Cortex of kidney (tissue), 1 donor: ENCODE results near the gene RB1.
"Not testable (repeated sequence)": the region's sequence is repeated elsewhere in the genome, so short reads cannot be mapped to it uniquely, and the experiment has no call there.

Experiments
- DNase-seq: peaks from one replicate; lab custom pipeline; 2025; lab: John Stamatoyannopoulos, UW

Gene RB1

DNA sequence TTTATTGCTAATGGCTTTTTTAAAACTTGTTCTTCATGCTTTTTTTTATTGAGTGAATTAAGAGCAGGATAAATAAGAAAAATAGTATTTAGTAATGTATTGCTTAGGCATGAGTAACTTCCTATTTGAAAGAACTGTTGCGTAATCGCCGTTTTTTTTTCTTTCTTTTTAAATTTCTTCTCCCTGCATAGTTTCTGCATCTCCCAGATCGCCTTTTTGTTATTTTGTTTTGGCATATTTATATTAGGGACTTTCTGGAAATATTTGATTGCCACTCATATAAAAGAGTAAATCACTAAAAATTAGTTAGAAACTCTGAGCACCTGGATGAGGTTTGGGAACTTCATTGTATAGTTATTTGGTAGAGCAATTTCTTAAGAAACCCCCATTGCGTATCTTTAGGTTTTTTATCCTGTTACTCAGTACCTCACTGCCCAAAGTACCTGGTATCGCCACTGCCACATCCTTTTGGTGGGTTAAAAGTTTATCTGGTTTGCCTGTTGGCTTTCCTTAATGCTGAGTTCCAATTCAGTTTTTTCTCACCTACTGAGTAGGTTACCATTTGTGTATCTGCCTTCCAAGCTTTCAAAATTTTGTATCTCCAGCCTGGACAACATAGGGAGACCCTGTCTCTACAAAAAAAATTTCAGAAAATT lies 145.5 kb downstream of the RB1 start:
- no peak for DNase-seq

DNA sequence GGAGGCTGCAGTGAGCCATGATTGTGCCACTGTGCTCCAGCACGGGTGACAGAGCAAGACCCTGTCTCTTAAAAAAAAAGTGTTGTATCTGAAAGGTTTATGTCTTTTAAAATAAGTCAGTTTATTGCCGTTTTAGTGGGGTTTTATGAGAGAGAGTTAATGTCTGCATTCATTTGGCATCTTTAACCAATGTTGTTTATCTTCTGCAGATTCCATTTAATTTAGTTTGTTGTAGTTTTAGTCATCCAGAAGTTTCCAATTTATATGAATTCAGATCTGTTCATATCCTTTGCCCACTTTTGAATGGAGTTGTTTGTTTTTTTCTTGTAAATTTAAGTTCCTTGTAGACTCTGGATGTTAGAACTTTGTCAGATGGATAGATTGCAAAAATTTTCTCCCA lies 146.1 kb downstream of the RB1 start:
- DNase-seq, result no peak

DNA sequence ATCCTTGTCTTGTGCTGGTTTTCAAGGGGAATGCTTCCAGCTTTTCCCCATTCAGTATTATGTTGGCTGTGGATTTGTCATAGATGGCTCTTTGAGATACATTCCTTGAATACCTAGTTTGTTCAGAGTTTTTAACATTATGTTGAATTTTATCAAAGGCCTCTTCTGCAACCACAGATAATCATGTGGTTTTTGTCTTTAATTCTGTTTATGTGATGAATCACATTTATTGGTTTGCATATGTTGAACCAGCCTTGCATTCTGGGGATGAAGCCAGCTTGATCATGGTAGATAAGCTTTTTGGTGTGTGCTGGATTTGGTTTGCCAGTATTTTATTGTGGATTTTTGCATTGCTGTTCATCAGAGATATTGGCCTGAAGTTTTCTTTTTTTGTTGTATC lies 147.6 kb downstream of the RB1 start:
- DNase-seq, result not testable (repeated sequence)

DNA sequence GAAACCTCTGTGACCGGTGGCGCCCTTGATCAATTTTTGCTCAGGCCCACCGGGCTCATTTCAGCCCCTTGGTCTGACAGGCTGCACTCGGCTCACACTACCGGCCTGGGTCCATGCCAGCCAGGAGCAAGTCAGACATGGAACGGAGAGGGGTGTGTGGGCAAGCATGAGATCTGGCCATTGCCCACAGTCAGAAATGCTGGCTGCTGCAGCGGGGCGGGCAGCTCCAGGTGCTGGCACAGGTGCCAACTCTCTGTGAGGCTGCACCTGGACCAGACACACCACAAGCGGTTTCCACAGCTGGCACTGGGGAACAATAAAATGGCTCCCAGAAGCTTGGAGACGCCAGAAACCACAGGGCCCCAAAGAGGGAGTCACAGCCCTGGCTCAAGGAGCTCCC lies 153.0 kb downstream of the RB1 start:
- no peak for DNase-seq

DNA sequence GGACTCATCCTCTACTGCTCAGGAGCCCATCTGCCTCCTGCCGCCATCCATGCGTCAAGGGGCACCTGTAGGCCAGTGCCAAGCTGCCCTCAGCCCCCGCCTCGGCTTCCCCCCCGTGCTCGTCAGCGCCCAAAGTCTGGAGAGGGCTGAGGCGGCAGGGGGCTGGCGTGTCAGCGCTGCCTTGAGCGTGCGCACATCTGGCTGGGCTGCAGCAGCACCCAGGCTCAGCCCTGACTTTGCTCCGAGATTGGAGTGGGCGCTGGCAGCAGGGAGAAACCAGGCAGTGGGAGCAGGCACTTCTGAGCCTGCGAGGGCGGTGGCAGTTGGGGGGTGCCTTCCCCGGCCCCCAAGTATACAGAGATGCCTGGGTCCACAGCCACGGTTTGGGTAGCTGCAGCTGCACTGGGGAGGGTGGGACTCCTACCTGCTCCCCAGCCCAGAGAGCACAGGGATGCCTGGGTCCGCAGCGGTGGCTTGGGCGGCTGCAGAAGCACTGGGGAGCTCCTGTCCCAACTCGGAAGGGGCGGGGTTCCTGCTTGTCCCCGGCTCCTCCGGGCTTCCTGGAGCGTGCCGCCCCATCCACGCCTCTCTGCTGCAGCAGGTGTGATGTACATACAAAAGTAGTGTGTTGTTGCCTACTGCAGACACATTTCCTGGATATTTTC lies 154.2 kb downstream of the RB1 start:
- no peak for DNase-seq

DNA sequence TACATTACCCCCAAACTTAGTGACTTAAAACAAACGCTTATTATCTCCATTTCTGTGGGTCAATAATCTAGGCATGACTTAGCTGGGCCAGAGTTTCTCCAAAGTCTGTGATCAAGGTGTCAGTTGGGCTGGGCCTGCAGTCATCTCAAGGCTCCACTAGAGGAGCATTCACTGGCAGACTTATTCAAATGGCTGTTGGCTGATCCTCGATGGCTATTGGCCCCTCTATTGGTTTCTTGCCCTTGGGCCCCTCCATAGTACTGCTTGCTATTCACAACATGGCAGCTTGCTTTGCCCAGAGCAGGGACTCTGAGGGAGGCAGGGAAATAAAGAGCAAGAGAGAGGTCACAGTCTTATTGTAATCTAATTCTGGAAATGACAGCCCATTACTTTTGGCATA lies 171.7 kb downstream of the RB1 start:
- no peak for DNase-seq

DNA sequence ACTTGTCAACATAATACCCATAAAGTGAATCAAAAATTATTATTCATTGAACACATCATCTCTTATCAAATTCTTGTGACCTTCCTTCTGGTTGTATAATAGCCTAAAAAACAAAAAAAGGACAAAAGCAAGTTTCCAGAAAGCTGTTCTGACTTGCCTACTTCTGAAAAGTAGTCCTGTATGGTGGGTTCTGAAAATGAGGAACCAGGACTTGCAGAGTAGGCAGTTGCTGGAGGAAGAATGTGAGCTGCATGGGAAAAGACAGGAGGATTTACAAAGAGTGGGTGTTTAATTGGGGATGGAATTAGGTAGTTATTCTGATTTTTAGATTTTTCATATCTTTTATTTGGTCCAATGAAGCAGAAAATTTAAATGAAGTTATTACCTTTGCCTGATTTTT lies 172.7 kb downstream of the RB1 start:
- DNase-seq, result no peak

DNA sequence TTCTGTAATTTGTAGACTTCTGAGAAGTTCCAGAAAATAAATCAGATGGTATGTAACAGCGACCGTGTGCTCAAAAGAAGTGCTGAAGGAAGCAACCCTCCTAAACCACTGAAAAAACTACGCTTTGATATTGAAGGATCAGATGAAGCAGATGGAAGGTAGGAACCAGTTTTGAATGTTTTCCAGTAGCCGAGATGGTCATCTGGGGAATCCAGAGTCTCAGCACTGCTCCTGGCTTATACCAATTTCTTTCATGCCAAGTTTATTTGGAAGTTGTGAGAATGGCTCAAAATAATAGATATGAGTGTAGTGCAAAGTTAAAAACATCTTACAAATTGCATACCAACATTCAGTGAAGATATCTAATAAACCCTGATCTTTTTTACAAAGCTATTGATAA lies 173.1 kb downstream of the RB1 start:
- DNase-seq, result no peak

DNA sequence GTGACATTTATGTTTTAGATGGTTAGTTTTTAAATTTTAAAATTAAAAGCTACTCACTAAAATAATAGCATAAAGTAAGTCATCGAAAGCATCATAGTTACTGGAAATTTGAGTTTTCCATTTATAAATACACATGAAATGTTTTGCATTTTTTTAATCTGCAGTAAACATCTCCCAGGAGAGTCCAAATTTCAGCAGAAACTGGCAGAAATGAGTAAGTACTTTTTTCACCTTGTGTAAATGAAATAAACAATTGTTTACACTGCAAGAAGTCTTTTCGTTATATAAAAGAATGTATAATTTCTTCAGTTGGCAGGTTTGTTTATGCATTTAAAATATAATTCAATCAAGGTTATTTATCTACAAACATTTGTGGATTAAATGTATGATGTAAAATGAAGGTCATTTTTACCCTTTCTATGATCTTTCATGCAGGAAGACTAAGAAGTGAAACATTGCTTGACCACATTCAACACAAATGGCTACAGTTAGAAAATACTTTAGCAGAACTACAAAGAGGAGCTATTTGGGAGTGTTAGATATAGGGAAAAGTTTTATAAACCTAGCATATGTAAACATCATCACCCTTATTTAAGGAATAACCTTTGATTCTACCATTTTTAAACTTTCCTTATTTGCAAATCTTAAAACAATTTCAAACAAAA lies 173.8 kb downstream of the RB1 start:
- no peak for DNase-seq

DNA sequence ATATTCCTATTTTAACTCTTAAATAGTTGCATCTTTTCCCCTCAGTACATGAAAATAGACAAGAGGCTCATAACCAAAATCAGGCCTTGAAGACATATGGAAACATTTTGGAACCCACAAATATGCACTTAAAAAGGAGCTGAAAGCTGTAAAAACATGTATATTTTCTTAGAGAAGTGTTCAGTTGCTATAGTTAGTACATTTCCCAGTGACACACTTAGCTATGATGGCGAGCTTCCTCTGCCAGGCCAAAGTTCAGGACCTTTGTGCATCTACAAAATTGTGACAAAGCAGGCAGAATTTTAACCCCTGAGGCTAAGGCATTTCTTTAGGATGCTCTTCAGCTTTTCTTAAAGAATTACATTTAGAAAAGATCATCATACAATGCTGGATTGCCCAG lies 174.8 kb downstream of the RB1 start:
- DNase-seq, result no peak

DNA sequence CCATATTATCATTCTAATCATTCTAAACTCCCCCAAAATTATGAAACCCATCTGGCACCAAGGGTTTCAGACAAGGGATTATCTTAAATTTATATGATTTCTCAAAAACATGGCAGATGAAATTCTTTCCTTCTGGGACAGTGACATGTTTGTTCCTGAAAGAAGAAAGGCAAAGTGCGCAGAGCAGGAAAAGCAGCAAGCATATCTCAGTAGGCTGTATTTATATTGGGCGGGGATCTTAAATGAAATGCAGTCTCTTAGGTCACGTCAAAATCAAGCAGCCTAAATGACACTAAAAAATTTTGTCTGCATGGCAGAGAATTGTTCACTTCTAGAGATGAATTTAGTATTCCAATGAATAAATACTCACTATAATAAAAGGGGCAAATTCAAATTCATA lies 180.0 kb downstream of the RB1 start:
- DNase-seq, result no peak

DNA sequence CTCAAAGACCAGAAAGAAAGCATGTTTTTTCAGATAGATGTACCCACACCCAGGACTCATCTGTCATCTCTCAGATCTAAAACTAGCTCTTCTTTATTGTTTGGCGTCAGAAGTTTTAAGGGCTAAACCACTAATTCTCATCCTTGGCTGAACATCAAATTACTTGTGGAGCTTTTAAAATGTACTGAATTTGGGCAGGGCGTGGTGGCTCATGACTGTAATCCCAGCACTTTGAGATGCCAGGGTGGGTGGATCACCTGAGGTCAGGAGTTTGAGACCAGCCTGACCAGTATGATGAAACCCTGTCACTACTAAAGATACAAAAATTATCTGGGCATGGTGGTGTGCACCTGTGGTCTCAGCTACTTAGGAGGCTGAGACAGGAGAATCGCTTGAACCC lies 181.9 kb downstream of the RB1 start:
- DNase-seq, result no peak

DNA sequence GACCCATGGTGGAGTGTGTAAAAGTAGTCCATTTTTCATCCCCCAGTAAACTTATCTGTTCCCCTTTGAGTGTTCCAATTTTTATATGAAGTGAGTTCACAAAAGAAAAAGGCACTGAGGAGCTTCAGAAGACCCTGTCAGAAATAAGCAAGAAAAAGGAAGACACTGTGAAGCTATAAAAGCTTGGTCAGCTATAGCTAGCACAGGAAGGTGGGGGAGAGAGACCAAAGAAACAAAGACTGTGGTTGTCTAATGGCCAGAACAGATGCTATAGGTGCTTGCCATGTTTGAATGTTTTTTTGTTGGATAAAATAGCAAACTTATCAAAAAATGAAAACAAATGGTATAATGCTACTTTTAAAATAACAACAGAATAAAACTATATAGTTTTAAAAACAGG lies 182.8 kb downstream of the RB1 start:
- DNase-seq, result no peak

DNA sequence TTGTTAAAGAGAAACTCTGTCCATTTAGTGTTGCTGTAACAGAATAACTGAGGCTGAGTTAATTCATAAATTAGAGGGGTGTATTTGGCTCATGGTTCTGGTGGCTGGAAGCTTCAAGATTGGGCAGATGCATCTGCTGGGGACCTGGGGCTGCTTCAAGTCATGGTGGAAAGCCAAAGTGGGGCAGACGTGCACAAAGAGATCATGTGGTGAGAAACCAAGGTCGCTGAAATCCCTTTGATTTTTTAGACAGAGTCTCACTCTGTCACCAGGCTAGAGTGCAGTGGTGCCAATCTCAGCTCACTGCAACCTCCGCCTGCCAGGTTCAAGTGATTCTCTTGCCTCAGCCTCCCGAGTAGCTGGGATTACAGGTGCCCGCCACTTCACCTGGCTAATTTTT lies 183.3 kb downstream of the RB1 start:
- DNase-seq, result no peak

DNA sequence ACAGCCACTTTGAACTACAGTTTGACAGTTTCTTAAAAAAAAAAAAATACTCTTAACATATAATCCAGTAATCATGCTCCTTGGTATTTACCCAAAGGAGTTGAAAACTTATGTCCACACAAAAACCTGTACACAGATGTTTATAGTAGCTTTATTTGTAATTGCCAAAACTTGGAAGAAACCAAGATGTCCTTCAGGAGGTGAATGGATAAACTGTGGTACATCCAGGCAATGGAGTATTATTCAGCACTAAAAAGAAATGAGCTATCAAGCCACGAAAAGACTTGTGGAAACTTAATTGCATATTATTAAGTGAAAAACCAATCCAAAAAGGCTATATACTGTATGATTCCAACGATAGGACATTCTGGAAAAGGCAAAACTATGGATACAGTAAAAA lies 184.4 kb downstream of the RB1 start:
- DNase-seq, result no peak

DNA sequence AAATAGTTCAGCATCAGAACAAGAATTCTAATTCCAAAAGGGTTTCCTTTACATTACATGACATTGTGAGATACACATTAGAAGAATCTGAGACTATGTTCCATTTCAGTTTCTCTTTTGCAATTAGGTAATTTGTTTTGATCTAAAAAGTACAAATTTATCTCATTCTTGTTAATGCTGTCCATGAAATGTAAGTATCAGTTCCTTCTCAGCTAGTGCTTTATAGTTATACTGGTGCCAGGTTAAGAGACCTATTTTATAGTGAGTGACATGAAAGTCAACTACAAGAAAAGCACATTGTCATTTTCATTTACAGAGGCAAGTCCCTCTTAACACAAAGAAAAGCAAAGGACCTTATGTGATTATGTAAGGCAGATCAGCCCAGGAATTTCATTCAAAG lies 185.4 kb downstream of the RB1 start:
- DNase-seq, result no peak

DNA sequence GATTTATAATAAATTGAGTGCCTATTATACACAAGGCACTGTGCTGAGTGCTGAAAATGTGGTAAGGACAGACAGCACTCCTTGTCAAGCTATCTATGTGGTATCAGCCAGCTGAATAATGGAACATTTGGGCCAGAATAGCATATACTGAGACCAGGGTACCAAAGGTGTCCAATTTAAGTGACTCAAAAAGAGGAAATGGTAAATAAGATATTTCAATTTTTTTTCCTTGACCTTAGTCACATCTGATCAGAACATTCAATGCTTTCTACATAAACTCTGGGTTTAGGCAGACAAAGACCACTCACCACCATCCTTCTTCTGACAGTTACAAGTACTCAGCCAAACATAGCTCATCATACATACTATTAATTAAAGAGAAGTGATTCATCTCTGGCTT lies 186.1 kb downstream of the RB1 start:
- DNase-seq, result no peak

DNA sequence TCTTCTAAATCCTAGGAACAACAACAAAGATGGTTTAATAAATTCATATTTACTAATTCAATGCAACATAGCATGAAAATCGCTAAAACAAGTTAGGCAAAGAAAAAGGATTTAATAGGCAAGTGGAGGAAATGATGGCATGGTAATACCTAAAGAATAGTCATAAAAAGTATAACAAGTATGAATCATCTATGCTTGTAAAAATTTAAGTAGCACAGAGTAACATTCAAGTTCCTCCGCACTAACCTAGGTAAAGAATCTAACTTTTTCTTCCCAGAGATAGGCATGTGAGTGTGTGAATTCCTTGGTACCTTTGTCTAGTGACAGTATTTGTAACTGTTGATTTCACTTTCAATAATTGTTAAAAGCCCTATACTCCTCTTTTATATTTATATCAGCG lies 186.7 kb downstream of the RB1 start:
- DNase-seq, result no peak

DNA sequence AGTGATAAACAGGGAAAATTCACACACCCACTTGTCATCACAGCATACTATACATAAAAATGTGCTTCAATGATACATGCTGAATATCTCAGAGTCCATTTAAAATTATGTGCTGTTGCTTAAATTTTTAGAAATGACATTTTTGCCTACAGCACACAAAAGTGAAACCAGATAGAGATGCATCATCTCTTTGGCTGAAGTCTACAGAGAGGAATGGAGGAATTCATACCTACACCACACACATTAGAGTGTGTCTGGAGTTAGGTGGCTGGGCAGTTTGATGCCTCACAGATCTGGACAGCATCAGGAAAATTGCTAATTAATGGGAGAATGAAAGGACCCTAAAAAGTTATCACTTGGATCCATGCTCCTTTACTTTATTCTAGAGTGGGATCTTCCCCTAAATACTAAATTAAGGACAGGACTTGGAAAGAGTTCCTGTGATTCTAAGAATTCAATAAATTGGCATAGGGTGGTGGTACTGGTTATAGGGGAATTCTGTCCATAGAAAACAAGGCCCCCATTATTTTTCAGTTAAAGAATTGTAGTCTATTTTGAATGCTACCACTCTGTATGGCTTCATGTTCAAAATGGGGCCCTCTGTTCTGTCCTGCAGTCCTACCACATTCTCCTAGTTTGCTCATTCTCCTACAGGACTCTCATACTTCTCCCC lies 188.0 kb downstream of the RB1 start:
- DNase-seq, result no peak

DNA sequence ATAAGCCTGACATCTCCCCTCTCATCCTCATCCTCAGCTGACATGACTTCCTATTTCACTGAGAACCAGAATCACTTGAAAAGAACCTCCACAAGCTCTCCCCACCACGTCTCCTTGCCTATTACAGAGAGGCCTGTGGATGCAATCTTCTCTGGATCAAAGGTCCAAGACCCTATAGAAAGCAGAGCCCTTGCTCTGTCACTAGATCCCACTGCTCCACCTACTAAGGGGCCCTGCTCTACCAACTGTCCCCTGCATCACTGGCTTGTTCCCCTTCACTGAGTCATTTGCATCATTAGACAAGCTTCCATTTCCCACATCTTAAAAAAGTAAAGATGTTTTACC lies 188.5 kb downstream of the RB1 start:
- no peak for DNase-seq

DNA sequence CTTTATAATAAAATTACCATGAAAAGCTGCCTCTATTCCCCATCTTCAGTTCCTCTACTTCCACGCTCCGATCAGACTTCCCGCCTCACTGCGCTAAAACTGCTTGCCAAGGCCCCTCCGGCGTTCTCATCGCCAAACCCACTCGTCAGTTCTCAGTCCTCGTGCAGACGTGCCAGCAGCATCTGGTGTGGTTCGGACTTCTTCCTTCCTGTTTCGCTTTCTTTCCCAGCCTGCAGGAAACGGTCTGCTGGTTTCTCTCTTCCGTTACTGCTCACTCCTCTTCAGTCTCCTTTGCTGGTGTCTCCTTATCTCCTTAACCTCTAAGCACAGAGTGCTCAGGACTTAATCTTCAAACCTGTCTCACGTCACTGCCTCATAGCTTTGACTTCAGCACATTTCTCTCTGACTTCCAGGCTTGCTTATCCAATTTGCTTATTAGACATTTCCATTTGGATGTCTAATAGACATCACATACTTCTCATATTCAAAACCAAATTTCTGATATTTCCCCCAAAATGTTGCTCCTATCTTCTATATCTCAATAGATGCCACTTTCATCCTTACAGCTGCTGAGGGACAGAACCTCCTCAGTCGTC lies 189.0 kb downstream of the RB1 start:
- DNase-seq, result no peak

DNA sequence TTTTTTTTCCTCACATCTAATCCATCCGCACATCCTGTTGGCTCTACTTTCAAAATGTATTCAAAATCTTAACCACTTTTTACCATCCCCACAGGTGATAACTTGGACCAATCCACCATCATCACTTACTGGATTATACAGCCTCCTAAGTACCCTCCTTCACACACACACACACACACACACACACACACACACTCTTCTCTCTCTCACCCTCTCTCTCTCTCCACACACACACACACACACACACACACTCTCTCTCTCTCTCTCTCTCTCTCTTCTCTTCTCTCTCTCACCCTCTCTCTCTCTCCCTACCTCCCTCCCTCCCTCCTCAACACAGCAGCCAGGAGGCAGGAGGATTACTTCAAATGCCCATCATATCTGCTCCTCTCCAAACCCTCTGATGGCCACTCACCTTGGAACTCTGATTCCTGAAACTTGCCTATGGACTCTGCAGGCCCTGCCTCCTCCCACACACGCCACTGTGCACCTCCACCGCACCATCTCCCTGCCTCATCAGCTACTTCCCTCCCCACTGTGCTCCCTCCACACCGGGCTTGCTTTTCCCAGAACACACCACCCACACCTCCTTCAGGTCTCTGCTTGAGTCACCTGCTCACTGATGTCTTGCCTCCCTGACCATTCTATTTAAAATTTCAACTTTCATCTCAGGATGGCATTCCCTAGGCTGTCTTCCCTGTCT lies 189.7 kb downstream of the RB1 start:
- no peak for DNase-seq
